ENCODE data around the gene CEACAM4.
"Not testable (repeated sequence)": the region's sequence is repeated elsewhere in the genome, so short reads cannot be mapped to it uniquely, and the experiment has no call there.

The CEACAM4 gene

DNA sequence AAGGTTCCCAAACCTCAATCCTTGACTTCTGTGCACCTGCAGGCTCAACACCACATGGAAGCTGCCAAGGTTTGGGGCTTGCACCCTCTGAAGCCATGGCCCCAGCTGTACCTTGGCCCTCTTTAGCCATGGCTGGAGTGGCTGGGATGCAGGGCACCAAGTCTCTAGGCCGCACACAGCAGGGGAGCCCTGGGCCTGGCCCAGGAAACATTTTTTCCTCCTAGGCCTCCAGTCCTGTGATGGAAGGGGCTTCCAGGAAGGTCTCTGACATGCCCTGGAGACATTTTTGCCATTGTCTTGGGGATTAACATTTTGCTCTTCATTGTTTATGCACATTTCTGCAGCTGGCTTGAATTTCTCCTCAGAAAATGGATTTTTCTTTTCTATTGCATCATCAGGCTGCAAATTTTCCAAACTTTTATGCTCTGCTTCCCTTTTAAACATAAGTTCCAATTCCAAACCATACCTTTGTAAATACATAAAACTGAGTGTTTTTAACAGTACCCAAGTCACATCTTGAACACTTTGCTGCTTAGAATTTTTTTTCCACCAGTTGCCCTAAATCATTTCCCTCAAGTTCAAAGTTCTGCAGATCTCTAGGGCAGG, 44.2 kb downstream of the CEACAM4 start:
- DNase-seq = not testable (repeated sequence)

- DNase-seq = not testable (repeated sequence)
Measured at GRCh38 chr19:41581068-41581467, 45.8 kb downstream of the CEACAM4 start.

- no peak for DNase-seq
Measured at GRCh38 chr19:41578886-41579285, 48.0 kb downstream of the CEACAM4 start.

GRCh38 chr19:41577833-41578232, 49.0 kb downstream of the CEACAM4 start:
- DNase-seq = no peak

DNA sequence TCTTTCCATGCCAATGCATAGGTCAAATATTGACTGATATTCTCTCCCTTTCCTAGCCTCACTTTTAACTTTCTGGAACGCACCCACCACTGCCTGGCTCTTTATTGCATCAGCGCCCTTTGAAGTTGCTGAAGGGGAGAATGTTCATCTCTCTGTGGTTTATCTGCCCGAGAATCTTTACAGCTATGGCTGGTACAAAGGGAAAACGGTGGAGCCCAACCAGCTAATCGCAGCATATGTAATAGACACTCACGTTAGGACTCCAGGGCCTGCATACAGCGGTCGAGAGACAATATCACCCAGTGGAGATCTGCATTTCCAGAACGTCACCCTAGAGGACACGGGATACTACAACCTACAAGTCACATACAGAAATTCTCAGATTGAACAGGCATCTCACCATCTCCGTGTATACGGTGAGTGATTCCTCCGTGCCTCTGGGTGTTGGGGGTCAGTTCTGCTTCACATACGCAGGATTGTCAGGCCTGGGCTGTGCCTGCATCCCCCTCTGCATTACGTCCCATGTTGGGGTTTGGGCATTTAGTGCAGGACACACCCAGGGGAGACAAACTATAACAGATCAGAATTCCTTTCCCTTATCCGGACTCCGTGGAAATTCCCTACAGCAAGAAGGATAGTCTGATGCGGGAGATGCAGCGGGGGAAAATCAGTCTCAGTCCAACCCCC, 49.6 kb downstream of the CEACAM4 start:
- no peak for DNase-seq

DNA sequence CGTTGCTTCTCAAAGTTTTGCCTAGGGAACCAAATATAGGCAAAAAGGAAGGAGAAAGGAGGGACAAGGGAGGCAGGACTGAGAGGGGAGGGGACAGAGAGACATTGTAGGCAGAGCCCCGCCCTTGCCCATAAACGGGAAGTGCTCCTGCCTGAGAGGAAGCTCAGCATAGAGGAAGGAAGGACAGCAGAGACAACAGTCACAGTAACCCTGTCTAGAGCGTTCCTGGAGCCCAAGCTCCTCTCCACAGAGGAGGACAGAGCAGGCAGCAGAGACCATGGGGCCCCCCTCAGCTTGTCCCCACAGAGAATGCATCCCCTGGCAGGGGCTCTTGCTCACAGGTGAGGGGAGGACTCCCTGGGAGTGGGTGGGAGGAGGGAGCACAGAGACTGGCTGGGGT, 50.9 kb downstream of the CEACAM4 start, which contains the start of gene CEACAM21:
Gene CEACAM21, plus strand, starts transcription at position 169 of the 400 bp plus-strand sequence. Its CDS starts 109 bp downstream, at position 278.
- DNase-seq = peak in 2 of 5 donors; percentile 32 to 85

GRCh38 chr19:41570639-41571112, 56.2 kb downstream of the CEACAM4 start:
- peak; percentile 66 to 84 (median 79) for DNase-seq

- DNase-seq = no peak
Measured at GRCh38 chr19:41570179-41570578, 56.7 kb downstream of the CEACAM4 start.

DNA sequence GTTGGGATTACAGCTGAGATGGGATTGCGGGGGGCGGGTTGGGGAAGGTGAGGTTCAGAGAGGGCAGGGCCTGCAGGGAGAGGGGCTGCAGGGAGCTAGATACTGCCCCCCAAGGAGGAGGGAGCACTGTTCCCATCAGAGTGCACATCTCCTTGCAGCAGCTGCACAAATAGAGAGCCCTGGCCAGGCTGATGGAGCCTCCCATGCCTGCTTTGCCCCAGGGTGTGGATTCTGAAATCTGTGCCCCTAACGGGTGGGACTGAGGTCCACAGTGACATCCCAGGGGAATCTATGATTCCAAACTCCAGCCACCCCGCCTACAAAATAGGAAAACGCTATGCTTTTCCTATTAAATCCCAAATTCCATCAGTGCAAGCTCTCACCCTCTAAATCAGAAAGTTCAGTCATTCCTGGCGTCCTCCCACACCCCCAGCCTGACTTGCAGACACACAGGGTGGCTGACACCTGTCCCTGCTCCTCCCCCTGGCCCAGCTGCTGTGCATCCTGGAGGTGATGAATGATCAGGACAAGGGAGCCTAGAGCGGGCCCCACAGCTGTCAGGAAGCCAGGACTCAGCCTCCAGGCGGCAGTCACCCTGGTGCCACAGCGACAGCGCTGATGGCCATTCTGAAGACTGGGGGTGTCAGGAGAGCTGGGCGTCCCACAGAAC, 57.3 kb downstream of the CEACAM4 start:
- DNase-seq = no peak
